Ureter (tissue), 1 donor: ENCODE results near the gene MAGEA1. TPM values are rescaled to one million over a fixed set of nuclear protein-coding genes. Genes with fewer than 3 reads are reported as not detected.

Experiments
- total RNA-seq: library from RNA; stranded (reverse); gene quantifications from one replicate; pipeline ENCODE4 v1.2.4, GENCODE V29; 2023
- donor health status: DM: yes; HTN: yes; CAD: no.

MAGEA1 gene
- total RNA-seq, 1 donor from 2014 or later = not detected

Other genes starting within 250 kb of the MAGEA1 start
- not detected for gene PNMA5, start 185.2 kb upstream of the MAGEA1 start, total RNA-seq
- gene PNMA3, start 122.8 kb upstream of the MAGEA1 start, total RNA-seq = 1.2 TPM
- gene PNMA6A, start 106.8 kb upstream of the MAGEA1 start, total RNA-seq = 0.55 TPM
- not detected for gene PNMA6F, start 142.5 kb downstream of the MAGEA1 start, total RNA-seq
- 13.8 TPM for gene ZNF275, start 154.9 kb downstream of the MAGEA1 start, total RNA-seq
- gene PNMA6E, start 222.1 kb downstream of the MAGEA1 start, total RNA-seq = not detected
- 1.1 TPM for gene ZFP92, start 232.2 kb downstream of the MAGEA1 start, total RNA-seq